ENCODE data around the gene PSMG4.

Gene PSMG4

GRCh38 chr6:3251462-3252314 lies 7.1 kb upstream of the PSMG4 start:
- H3K4me3 ChIP-seq (ENCODE audit: low read length in 2 of 2) = peak overlapping the region in 1 of 2 donors; percentile 37
- H3K36me3 ChIP-seq (ENCODE audit: control insufficient read depth in 2 of 2, insufficient read depth in 2 of 2, low read length in 2 of 2) = no peaks in the 10 kb centered on the region
- no peaks in the 10 kb centered on the region for H3K9me3 ChIP-seq (ENCODE audit: control insufficient read depth in 2 of 2, low read length in 2 of 2)
- H3K9ac ChIP-seq (ENCODE audit: low read depth in 1 of 2, low read length in 2 of 2) = no peak overlapping the region
- peaks cover 11 to 13% of the 10 kb centered on the region in 2 donors for H3K4me1 ChIP-seq (ENCODE audit: control insufficient read depth in 2 of 2, insufficient read depth in 2 of 2, low read length in 2 of 2)
- H3K27me3 ChIP-seq (ENCODE audit: control insufficient read depth in 2 of 2, insufficient read depth in 2 of 2, low read length in 2 of 2) = peaks cover 3% of the 10 kb centered on the region in 2 donors
- H3K27ac ChIP-seq (ENCODE audit: low read depth in 2 of 2, low read length in 2 of 2) = no peak overlapping the region

- H3K9ac ChIP-seq (ENCODE audit: low read depth in 1 of 2, low read length in 2 of 2) = no peak overlapping the region
Measured at GRCh38 chr6:3252369-3252768, 6.4 kb upstream of the PSMG4 start.

GRCh38 chr6:3252861-3253596 lies 5.7 kb upstream of the PSMG4 start:
- Histone ChIP-seq H3K9ac (ENCODE audit: low read depth in 1 of 2, low read length in 2 of 2) (no peak overlapping the region), H3K9me3 (ENCODE audit: control insufficient read depth in 2 of 2, low read length in 2 of 2) (no peaks in the 10 kb centered on the region), H3K4me1 (ENCODE audit: control insufficient read depth in 2 of 2, insufficient read depth in 2 of 2, low read length in 2 of 2) (peaks cover 6 to 8% of the 10 kb centered on the region in 2 donors), H3K27me3 (ENCODE audit: control insufficient read depth in 2 of 2, insufficient read depth in 2 of 2, low read length in 2 of 2) (no peaks in the 10 kb centered on the region), H3K27ac (ENCODE audit: low read depth in 2 of 2, low read length in 2 of 2) (no peak overlapping the region), H3K36me3 (ENCODE audit: control insufficient read depth in 2 of 2, insufficient read depth in 2 of 2, low read length in 2 of 2) (no peaks in the 10 kb centered on the region), H3K4me3 (ENCODE audit: low read length in 2 of 2) (no peak overlapping the region)

More at GRCh38 chr6:3252369-3252768, 6.4 kb upstream of the PSMG4 start:
- peaks cover 11% of the 10 kb centered on the region in 2 donors for H3K4me1 ChIP-seq (ENCODE audit: control insufficient read depth in 2 of 2, insufficient read depth in 2 of 2, low read length in 2 of 2)
- peaks cover 0 to 2% of the 10 kb centered on the region in 2 donors for H3K27me3 ChIP-seq (ENCODE audit: control insufficient read depth in 2 of 2, insufficient read depth in 2 of 2, low read length in 2 of 2)
- no peaks in the 10 kb centered on the region for H3K36me3 ChIP-seq (ENCODE audit: control insufficient read depth in 2 of 2, insufficient read depth in 2 of 2, low read length in 2 of 2)
- no peak overlapping the region for H3K27ac ChIP-seq (ENCODE audit: low read depth in 2 of 2, low read length in 2 of 2)
- H3K4me3 ChIP-seq (ENCODE audit: low read length in 2 of 2) = no peak overlapping the region
- H3K9me3 ChIP-seq (ENCODE audit: control insufficient read depth in 2 of 2, low read length in 2 of 2) = no peaks in the 10 kb centered on the region

GRCh38 chr6:3253597-3253961 lies 5.2 kb upstream of the PSMG4 start:
- Histone ChIP-seq H3K4me3 (ENCODE audit: low read length in 2 of 2) (no peak overlapping the region), H3K9me3 (ENCODE audit: control insufficient read depth in 2 of 2, low read length in 2 of 2) (no peaks in the 10 kb centered on the region), H3K9ac (ENCODE audit: low read depth in 1 of 2, low read length in 2 of 2) (no peak overlapping the region), H3K27me3 (ENCODE audit: control insufficient read depth in 2 of 2, insufficient read depth in 2 of 2, low read length in 2 of 2) (no peaks in the 10 kb centered on the region), H3K4me1 (ENCODE audit: control insufficient read depth in 2 of 2, insufficient read depth in 2 of 2, low read length in 2 of 2) (peaks cover 8 to 9% of the 10 kb centered on the region in 2 donors), H3K36me3 (ENCODE audit: control insufficient read depth in 2 of 2, insufficient read depth in 2 of 2, low read length in 2 of 2) (no peaks in the 10 kb centered on the region), H3K27ac (ENCODE audit: low read depth in 2 of 2, low read length in 2 of 2) (no peak overlapping the region)

- Histone ChIP-seq H3K9me3 (ENCODE audit: control insufficient read depth in 2 of 2, low read length in 2 of 2) (no peaks in the 10 kb centered on the region), H3K36me3 (ENCODE audit: control insufficient read depth in 2 of 2, insufficient read depth in 2 of 2, low read length in 2 of 2) (no peaks in the 10 kb centered on the region), H3K4me1 (ENCODE audit: control insufficient read depth in 2 of 2, insufficient read depth in 2 of 2, low read length in 2 of 2) (peaks cover 15 to 18% of the 10 kb centered on the region in 2 donors), H3K27me3 (ENCODE audit: control insufficient read depth in 2 of 2, insufficient read depth in 2 of 2, low read length in 2 of 2) (no peaks in the 10 kb centered on the region), H3K9ac (ENCODE audit: low read depth in 1 of 2, low read length in 2 of 2) (no peak overlapping the region), H3K4me3 (ENCODE audit: low read length in 2 of 2) (peak overlapping the region; percentile 50 to 97), H3K27ac (ENCODE audit: low read depth in 2 of 2, low read length in 2 of 2) (peak overlapping the region in 1 of 2 donors; percentile 77)
Measured at GRCh38 chr6:3258201-3258600, 546 bp upstream of the PSMG4 start.

GRCh38 chr6:3259491-3259958 lies 778 bp downstream of the PSMG4 start:
- Histone ChIP-seq H3K9ac (ENCODE audit: low read depth in 1 of 2, low read length in 2 of 2) (peak overlapping the region; percentile 73 to 77), H3K27ac (ENCODE audit: low read depth in 2 of 2, low read length in 2 of 2) (peak overlapping the region; percentile 63 to 77), H3K9me3 (ENCODE audit: control insufficient read depth in 2 of 2, low read length in 2 of 2) (no peaks in the 10 kb centered on the region), H3K4me1 (ENCODE audit: control insufficient read depth in 2 of 2, insufficient read depth in 2 of 2, low read length in 2 of 2) (peaks cover 15 to 23% of the 10 kb centered on the region in 2 donors), H3K4me3 (ENCODE audit: low read length in 2 of 2) (peak overlapping the region; percentile 85 to 97), H3K27me3 (ENCODE audit: control insufficient read depth in 2 of 2, insufficient read depth in 2 of 2, low read length in 2 of 2) (no peaks in the 10 kb centered on the region), H3K36me3 (ENCODE audit: control insufficient read depth in 2 of 2, insufficient read depth in 2 of 2, low read length in 2 of 2) (peaks cover 9 to 10% of the 10 kb centered on the region in 2 donors)

- Histone ChIP-seq H3K4me1 (ENCODE audit: control insufficient read depth in 2 of 2, insufficient read depth in 2 of 2, low read length in 2 of 2) (peaks cover 15 to 23% of the 10 kb centered on the region in 2 donors), H3K36me3 (ENCODE audit: control insufficient read depth in 2 of 2, insufficient read depth in 2 of 2, low read length in 2 of 2) (peaks cover 9 to 11% of the 10 kb centered on the region in 2 donors), H3K9me3 (ENCODE audit: control insufficient read depth in 2 of 2, low read length in 2 of 2) (no peaks in the 10 kb centered on the region), H3K27me3 (ENCODE audit: control insufficient read depth in 2 of 2, insufficient read depth in 2 of 2, low read length in 2 of 2) (no peaks in the 10 kb centered on the region), H3K4me3 (ENCODE audit: low read length in 2 of 2) (no peak overlapping the region), H3K9ac (ENCODE audit: low read depth in 1 of 2, low read length in 2 of 2) (no peak overlapping the region), H3K27ac (ENCODE audit: low read depth in 2 of 2, low read length in 2 of 2) (no peak overlapping the region)
Measured at GRCh38 chr6:3260296-3260695, 1.5 kb downstream of the PSMG4 start.

- Histone ChIP-seq H3K27ac (ENCODE audit: low read depth in 2 of 2, low read length in 2 of 2) (no peak overlapping the region), H3K4me1 (ENCODE audit: control insufficient read depth in 2 of 2, insufficient read depth in 2 of 2, low read length in 2 of 2) (peaks cover 15 to 23% of the 10 kb centered on the region in 2 donors), H3K9me3 (ENCODE audit: control insufficient read depth in 2 of 2, low read length in 2 of 2) (no peaks in the 10 kb centered on the region), H3K4me3 (ENCODE audit: low read length in 2 of 2) (no peak overlapping the region), H3K27me3 (ENCODE audit: control insufficient read depth in 2 of 2, insufficient read depth in 2 of 2, low read length in 2 of 2) (no peaks in the 10 kb centered on the region), H3K9ac (ENCODE audit: low read depth in 1 of 2, low read length in 2 of 2) (no peak overlapping the region), H3K36me3 (ENCODE audit: control insufficient read depth in 2 of 2, insufficient read depth in 2 of 2, low read length in 2 of 2) (peaks cover 9 to 11% of the 10 kb centered on the region in 2 donors)
Measured at GRCh38 chr6:3260772-3261517, 2.2 kb downstream of the PSMG4 start.

- Histone ChIP-seq H3K4me3 (ENCODE audit: low read length in 2 of 2) (no peak overlapping the region), H3K4me1 (ENCODE audit: control insufficient read depth in 2 of 2, insufficient read depth in 2 of 2, low read length in 2 of 2) (peaks cover 15 to 23% of the 10 kb centered on the region in 2 donors), H3K9ac (ENCODE audit: low read depth in 1 of 2, low read length in 2 of 2) (no peak overlapping the region)
Measured at GRCh38 chr6:3261518-3261820, 2.7 kb downstream of the PSMG4 start.

More at GRCh38 chr6:3261518-3261820, 2.7 kb downstream of the PSMG4 start:
- peaks cover 9 to 11% of the 10 kb centered on the region in 2 donors for H3K36me3 ChIP-seq (ENCODE audit: control insufficient read depth in 2 of 2, insufficient read depth in 2 of 2, low read length in 2 of 2)
- no peaks in the 10 kb centered on the region for H3K27me3 ChIP-seq (ENCODE audit: control insufficient read depth in 2 of 2, insufficient read depth in 2 of 2, low read length in 2 of 2)
- no peaks in the 10 kb centered on the region for H3K9me3 ChIP-seq (ENCODE audit: control insufficient read depth in 2 of 2, low read length in 2 of 2)
- no peak overlapping the region for H3K27ac ChIP-seq (ENCODE audit: low read depth in 2 of 2, low read length in 2 of 2)
